OCI-M2 (cell line): ENCODE results near the gene ITPR1.

Experiments used
- DNase-seq: peaks from one replicate; lab custom pipeline; 2025; ENCODE audit not compliant: unreplicated experiment; lab: John Stamatoyannopoulos, UW

Gene ITPR1

GRCh38 chr3:4839278-4839677 is 346.1 kb downstream of the ITPR1 start:
- DNase-seq = no peak

- no peak for DNase-seq
Observed at GRCh38 chr3:4841225-4841624, 348.1 kb downstream of the ITPR1 start.

- no peak for DNase-seq
Observed at GRCh38 chr3:4841776-4842440, 348.8 kb downstream of the ITPR1 start.

- no peak for DNase-seq
Observed at GRCh38 chr3:4843619-4844018, 350.5 kb downstream of the ITPR1 start.

GRCh38 chr3:4845882-4846281 is 352.7 kb downstream of the ITPR1 start:
- no peak for DNase-seq

- no peak for DNase-seq
Observed at GRCh38 chr3:4846543-4846942, 353.4 kb downstream of the ITPR1 start.

- DNase-seq = no peak
Observed at GRCh38 chr3:4848176-4848825, 355.2 kb downstream of the ITPR1 start.

GRCh38 chr3:4849136-4849535 is 356.0 kb downstream of the ITPR1 start:
- no peak for DNase-seq

GRCh38 chr3:4849739-4850138 is 356.6 kb downstream of the ITPR1 start:
- DNase-seq = no peak

- no peak for DNase-seq
Observed at GRCh38 chr3:4850211-4850927, 357.2 kb downstream of the ITPR1 start.

- DNase-seq = no peak
Observed at GRCh38 chr3:4850928-4851265, 357.7 kb downstream of the ITPR1 start.

GRCh38 chr3:4852780-4853748 is 359.9 kb downstream of the ITPR1 start:
- peak; percentile 32 for DNase-seq

- no peak for DNase-seq
Observed at GRCh38 chr3:4853749-4854140, 360.6 kb downstream of the ITPR1 start.

- DNase-seq = no peak
Observed at GRCh38 chr3:4855676-4856075, 362.5 kb downstream of the ITPR1 start.

GRCh38 chr3:4856136-4856535 is 363.0 kb downstream of the ITPR1 start:
- no peak for DNase-seq

- DNase-seq = no peak
Observed at GRCh38 chr3:4856564-4856963, 363.4 kb downstream of the ITPR1 start.

GRCh38 chr3:4856986-4857385 is 363.8 kb downstream of the ITPR1 start:
- no peak for DNase-seq

- no peak for DNase-seq
Observed at GRCh38 chr3:4859788-4860187, 366.6 kb downstream of the ITPR1 start.

GRCh38 chr3:4862973-4863372 is 369.8 kb downstream of the ITPR1 start:
- DNase-seq = no peak

- no peak for DNase-seq
Observed at GRCh38 chr3:4864503-4864902, 371.4 kb downstream of the ITPR1 start.

- DNase-seq = no peak
Observed at GRCh38 chr3:4865714-4866113, 372.6 kb downstream of the ITPR1 start.
